Measurements from ENCODE around the gene SEZ6L. TPM values are rescaled to one million over a fixed set of nuclear protein-coding genes. Genes with fewer than 3 reads are reported as not detected.

The SEZ6L gene
- total RNA-seq, 2 donors from 2014 or later: 0.14 TPM; not detected in 1

DNA sequence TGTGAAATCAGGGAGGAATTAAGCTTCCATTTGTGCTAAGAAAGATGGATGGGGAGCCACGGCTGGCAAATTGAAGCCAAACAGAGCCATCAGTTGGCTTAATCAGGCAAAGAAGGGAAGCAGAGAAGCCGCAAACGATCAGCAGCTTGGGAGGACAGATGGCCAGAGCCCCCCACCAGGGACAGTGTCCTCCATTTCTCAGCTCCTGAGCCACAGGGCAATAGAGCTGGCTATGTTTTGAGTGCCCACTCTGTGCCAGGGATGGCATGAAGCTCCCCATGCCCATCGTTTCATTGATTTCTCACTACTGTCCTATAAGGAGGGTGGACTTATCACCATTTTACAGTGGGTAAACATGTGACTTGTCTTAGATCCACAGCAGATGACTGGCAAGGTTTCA lies 133.5 kb downstream of the SEZ6L start:
- Mint-ChIP-seq H3K27ac (no peak overlapping the region), H3K36me3 (no peaks in the 10 kb centered on the region), H3K9me3 (no peaks in the 10 kb centered on the region)
- DNase-seq (ENCODE audit: low spot score in 2 of 2): no peak
- no peak for ATAC-seq

DNA sequence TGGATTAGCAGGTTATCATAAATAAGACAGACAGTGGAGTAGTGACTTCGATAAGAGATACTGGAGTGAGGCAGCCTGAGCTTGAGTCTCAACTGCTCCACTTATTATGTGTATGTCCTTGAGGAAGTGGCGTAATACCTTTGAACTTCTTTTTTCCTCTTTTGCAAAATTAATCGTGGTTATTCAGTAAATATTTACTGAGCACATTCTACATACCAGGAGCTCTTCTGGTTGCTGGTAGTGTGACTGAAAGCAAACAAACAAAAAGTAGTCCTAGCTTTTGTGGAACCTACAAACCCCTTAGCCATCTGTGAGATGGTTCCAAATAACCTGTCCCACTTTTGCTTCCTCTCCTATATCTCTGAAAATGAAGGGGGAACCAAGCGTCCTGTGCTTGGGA lies 134.2 kb downstream of the SEZ6L start:
- H3K36me3 Mint-ChIP-seq: no peaks in the 10 kb centered on the region
- no peak overlapping the region for H3K27ac Mint-ChIP-seq
- no peaks in the 10 kb centered on the region for H3K9me3 Mint-ChIP-seq
- ATAC-seq (no peak), DNase-seq (ENCODE audit: low spot score in 2 of 2) (no peak)

DNA sequence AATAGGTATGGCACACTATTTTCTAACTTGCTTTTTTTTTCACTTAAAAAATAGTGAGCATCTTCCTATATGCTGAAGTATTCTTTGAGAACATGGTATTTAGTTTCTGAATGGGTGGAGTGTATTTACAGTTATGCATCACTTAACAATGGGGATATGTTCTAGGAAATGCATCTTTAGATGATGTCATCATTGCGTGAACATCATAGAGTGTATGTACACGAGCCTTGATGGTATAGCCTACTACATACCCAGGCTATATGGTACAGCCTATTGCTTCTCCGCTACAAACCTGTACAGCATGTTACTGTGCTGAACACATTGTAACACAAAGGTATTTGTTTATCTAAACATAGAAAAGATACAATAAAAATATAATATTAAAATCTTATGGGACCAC lies 135.5 kb downstream of the SEZ6L start:
- ATAC-seq: no peak
- no peak overlapping the region for H3K27ac Mint-ChIP-seq
- no peaks in the 10 kb centered on the region for H3K36me3 Mint-ChIP-seq
- no peaks in the 10 kb centered on the region for H3K9me3 Mint-ChIP-seq
- no peak for DNase-seq (ENCODE audit: low spot score in 2 of 2)

DNA sequence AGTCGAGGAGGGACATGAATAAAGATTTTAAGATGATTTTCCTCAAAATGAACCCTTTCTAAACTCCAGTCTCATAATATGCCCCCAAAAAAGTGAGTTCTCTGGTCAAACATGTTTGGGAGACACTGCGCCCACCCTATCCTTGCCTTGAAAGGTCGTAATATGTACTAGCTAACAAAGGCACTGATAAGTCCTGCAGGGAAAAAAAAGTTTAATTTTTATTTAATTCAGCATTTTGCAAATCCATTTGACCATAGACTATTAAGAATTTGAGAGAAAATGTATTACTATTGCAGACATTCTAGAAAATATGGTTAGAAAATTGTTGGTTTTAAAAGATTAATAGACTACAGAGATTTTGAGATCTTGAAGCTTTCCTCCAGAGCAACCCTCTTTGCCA lies 139.2 kb downstream of the SEZ6L start:
- ATAC-seq (no peak), DNase-seq (ENCODE audit: low spot score in 2 of 2) (no peak)
- H3K36me3 Mint-ChIP-seq: no peaks in the 10 kb centered on the region
- no peaks in the 10 kb centered on the region for H3K9me3 Mint-ChIP-seq
- H3K27ac Mint-ChIP-seq: no peak overlapping the region

DNA sequence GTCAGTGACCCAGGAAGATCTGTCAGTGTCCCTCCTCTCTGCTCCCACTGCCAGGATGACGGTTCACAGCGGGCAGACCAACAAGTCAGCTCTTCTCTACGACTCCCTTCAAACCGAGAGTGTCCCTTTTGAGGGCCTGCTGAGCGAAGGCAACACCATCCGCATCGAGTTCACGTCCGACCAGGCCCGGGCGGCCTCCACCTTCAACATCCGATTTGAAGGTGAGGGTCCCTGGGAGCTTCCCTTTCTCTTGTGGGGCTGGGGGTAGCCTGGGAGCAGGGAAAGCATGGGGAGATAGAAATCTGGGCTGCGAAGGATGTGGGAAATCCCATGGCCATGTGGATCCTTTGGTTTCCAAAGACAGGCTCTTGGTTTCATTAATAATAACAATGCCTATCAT lies 141.4 kb downstream of the SEZ6L start:
- H3K9me3 Mint-ChIP-seq: no peaks in the 10 kb centered on the region

DNA sequence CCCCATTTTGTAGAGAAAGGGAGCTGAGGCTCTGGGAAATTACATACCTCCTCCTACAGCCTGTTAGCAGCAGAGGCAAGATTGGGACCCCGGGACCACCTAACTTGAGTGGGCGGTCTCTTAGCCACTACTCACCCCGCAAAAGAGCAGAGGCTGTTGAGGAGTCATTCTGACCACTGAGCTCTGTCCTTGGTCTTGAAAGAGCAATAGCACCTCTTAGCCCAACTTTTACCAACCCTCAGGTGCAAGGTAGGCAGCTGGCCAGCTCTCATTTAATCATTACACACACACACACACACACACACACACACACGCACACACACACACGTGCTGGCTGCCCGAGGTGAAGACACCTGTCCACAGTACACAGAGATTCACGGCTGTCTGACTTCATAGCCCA lies 144.0 kb downstream of the SEZ6L start:
- Mint-ChIP-seq H3K36me3 (no peaks in the 10 kb centered on the region), H3K9me3 (no peaks in the 10 kb centered on the region), H3K27ac (no peak overlapping the region)
- ATAC-seq (no peak), DNase-seq (ENCODE audit: low spot score in 2 of 2) (no peak)

More for the DNA sequence above, 141.4 kb downstream of the SEZ6L start:
- H3K27ac Mint-ChIP-seq: no peak overlapping the region
- ATAC-seq (no peak), DNase-seq (ENCODE audit: low spot score in 2 of 2) (no peak)
- H3K36me3 Mint-ChIP-seq: no peaks in the 10 kb centered on the region

DNA sequence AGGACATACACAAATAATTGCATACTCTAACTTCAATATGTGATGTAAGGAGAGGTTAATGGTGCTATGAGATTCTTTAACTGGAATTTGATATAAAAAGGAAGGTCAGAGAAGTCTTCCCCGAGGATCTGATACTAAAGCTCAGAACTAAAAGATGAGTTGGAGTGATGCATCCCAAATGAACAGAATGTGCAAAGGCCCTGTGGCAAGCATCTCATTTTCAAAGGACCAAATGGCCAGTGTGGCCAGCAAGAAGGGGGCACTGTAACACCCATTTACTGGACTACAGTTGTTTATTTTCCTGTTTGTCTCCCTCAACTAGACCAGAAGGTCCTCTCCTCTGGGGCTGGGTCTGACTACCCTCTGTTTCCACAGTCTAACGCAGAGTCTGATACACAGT lies 144.9 kb downstream of the SEZ6L start:
- Mint-ChIP-seq H3K9me3 (no peaks in the 10 kb centered on the region), H3K27ac (no peak overlapping the region), H3K36me3 (no peaks in the 10 kb centered on the region)
- no peak for ATAC-seq
- DNase-seq (ENCODE audit: low spot score in 2 of 2): no peak

GRCh38 chr22:26314656-26315055 lies 145.4 kb downstream of the SEZ6L start:
- H3K27ac Mint-ChIP-seq: no peak overlapping the region
- H3K9me3 Mint-ChIP-seq: no peaks in the 10 kb centered on the region
- ATAC-seq: no peak
- DNase-seq (ENCODE audit: low spot score in 2 of 2): no peak
- H3K36me3 Mint-ChIP-seq: no peaks in the 10 kb centered on the region

DNA sequence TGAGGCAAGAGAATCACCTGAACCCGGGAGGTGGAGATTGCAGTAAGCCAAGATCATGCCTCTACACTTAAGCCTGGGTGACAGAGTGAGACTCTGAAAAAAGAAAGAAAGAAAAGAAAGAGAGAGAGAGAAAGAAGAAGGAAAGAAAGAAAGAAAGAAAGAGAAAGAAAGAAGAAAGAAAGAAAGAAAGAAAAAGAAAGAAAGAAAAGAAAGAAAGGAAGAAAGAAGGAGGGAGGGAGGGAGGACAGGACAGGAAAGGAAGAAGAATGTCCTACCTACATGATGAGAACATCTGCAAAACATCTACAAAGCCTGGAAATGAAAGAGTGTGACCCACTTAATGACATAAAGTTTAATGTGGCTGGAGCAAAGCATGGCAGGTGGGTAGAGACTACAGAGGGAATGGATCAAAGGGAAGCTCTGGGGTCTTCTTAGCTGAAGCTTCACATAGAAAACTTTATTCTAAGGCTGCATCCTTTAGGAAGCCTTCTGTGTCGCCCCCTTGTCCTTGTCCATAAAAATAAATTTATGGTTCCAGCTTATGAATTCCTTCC lies 147.5 kb downstream of the SEZ6L start:
- Mint-ChIP-seq H3K27ac (peak overlapping the region in 1 of 2 donors; percentile 26), H3K9me3 (no peaks in the 10 kb centered on the region), H3K36me3 (no peaks in the 10 kb centered on the region)
- ATAC-seq (no peak), DNase-seq (ENCODE audit: low spot score in 2 of 2) (no peak)

DNA sequence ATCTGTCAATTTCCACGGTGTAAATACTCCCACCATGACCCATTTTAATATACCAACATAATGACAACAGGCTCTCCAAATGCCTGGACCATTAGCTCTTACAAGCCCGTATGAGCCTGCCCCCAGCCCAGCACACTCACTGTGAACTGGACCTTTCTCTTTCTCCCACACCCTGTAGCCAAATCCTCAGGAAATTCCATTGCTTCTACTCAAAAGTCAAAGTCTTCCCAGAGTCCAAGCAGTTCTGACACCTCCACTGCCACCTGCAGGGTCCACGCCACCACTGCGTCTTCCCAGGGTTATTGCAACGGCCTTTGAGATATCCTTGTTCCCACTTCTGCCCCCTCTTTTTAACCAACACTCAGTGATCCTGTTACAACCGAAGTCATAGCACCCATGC lies 149.7 kb downstream of the SEZ6L start:
- DNase-seq (ENCODE audit: low spot score in 2 of 2): peak in 1 of 2 donors; percentile 12
- no peak overlapping the region for H3K27ac Mint-ChIP-seq
- no peaks in the 10 kb centered on the region for H3K36me3 Mint-ChIP-seq
- H3K9me3 Mint-ChIP-seq: no peaks in the 10 kb centered on the region
- no peak for ATAC-seq

DNA sequence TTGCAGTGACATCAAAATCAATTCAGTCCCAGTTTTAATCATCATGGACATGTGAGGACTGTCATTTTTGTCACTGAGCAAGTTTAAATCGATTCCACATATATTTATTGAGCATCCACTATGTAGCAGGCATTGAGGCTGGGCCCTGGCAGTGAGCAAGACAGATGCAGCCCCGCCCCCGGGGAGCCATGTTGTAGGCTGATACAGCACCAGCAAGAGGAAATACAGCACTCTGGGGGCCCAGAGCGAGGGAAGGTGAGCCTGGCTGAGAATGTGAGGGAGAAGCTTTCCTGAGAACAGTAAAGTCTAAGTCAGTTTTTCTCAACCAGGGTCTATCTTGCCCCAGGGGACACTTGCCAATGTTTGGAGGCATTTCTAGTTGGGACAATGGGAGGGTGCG lies 151.2 kb downstream of the SEZ6L start:
- ATAC-seq: no peak
- Mint-ChIP-seq H3K36me3 (no peaks in the 10 kb centered on the region), H3K27ac (no peak overlapping the region), H3K9me3 (no peaks in the 10 kb centered on the region)
- DNase-seq (ENCODE audit: low spot score in 2 of 2): no peak

DNA sequence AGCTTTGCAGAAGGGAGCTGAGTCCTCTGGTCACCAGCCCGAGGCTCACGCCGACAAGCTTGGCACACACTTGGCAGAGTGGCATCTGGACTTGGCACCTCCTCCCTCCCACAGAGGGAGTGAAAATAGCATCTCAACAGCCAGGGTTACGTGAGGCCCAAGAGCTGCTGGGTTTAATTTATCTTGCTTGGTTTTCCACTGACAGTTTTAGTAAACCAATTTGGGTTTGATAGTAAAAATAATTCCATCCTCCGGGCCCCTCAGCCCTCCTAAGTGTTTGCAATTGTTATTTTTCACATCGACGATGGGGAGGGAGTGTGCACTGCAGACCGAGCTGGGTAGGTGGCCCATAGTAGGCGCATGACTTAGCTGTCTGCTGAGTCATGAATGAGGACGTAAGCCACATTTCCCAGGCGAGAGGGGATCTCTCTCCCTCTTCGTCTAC lies 152.2 kb downstream of the SEZ6L start:
- ATAC-seq (no peak), DNase-seq (ENCODE audit: low spot score in 2 of 2) (no peak)
- H3K9me3 Mint-ChIP-seq: no peaks in the 10 kb centered on the region
- H3K27ac Mint-ChIP-seq: no peak overlapping the region
- no peaks in the 10 kb centered on the region for H3K36me3 Mint-ChIP-seq

- no peaks in the 10 kb centered on the region for H3K9me3 Mint-ChIP-seq
- DNase-seq (ENCODE audit: low spot score in 2 of 2): no peak
- no peak overlapping the region for H3K27ac Mint-ChIP-seq
- no peaks in the 10 kb centered on the region for H3K36me3 Mint-ChIP-seq
- no peak for ATAC-seq
Observed at GRCh38 chr22:26322179-26322905, 153.1 kb downstream of the SEZ6L start.

- ATAC-seq: no peak
- DNase-seq (ENCODE audit: low spot score in 2 of 2): no peak
- no peaks in the 10 kb centered on the region for H3K36me3 Mint-ChIP-seq
- H3K27ac Mint-ChIP-seq: no peak overlapping the region
- no peaks in the 10 kb centered on the region for H3K9me3 Mint-ChIP-seq
Observed at GRCh38 chr22:26323013-26323412, 153.8 kb downstream of the SEZ6L start.

DNA sequence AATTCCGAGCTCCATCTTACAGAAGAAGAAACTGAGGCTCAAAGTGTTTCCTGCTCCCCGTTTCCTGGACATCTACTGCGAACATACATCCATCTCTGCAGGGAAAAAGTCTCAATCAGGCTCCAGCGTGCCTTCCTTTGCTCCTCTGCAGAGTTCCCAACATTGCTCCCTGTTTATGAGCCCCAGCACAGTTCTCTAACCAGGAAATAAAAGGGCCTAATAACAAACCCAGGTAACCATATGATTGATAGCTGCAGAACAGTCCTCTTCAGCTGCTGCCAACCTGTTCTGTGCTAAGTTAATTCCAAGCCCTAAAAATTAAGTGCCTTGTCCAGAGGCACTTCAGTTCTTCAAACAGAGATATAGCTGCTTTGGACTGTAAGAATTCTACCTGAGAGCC lies 154.9 kb downstream of the SEZ6L start:
- no peak for ATAC-seq

GRCh38 chr22:26325641-26326040 lies 156.4 kb downstream of the SEZ6L start:
- DNase-seq (ENCODE audit: low spot score in 2 of 2) (no peak), ATAC-seq (no peak)
- H3K36me3 Mint-ChIP-seq: no peaks in the 10 kb centered on the region
- no peaks in the 10 kb centered on the region for H3K9me3 Mint-ChIP-seq
- H3K27ac Mint-ChIP-seq: no peak overlapping the region

More for the DNA sequence above, 154.9 kb downstream of the SEZ6L start:
- no peak for DNase-seq (ENCODE audit: low spot score in 2 of 2)
- H3K9me3 Mint-ChIP-seq: no peaks in the 10 kb centered on the region
- no peak overlapping the region for H3K27ac Mint-ChIP-seq
- H3K36me3 Mint-ChIP-seq: no peaks in the 10 kb centered on the region

DNA sequence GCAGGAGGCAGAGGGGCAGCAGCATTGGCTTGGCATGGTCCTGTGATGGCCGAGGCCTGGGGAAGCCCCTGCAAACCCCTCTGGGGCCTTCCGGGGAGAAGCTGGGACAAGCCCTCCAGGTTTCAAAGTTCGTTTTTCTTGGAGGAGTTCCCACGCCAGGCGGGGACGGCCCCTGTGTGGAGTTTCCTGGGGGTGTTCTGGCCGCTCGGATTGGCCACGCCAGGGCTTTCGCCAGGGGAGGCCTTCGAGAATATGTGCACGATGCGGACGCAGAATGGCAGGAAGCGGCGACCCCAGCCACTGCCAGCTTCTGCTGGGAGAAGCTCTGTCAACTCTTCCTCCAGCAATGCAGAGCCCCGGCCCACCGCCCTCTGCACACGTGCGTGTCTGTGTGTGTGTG lies 157.5 kb downstream of the SEZ6L start:
- no peak for ATAC-seq
- Mint-ChIP-seq H3K27ac (no peak overlapping the region), H3K9me3 (no peaks in the 10 kb centered on the region), H3K36me3 (no peaks in the 10 kb centered on the region)
- DNase-seq (ENCODE audit: low spot score in 2 of 2): no peak

DNA sequence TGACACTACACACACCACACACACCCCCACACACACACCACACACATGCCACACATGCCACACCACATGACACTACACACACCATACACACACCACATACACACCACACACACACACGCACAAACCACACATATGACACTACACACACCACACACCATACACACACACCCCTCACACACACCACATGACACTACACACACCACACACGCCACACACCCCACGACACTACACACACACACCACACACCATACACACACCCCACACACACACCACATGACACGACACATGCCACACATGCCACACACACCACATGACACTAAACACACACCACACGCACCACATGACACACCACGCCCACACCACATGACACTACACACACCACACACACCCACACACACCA lies 158.0 kb downstream of the SEZ6L start:
- Mint-ChIP-seq H3K36me3 (no peaks in the 10 kb centered on the region), H3K27ac (peak overlapping the region in 1 of 2 donors; percentile 46), H3K9me3 (no peaks in the 10 kb centered on the region)
- ATAC-seq (no peak), DNase-seq (ENCODE audit: low spot score in 2 of 2) (no peak)
